SK-N-SH treated with all-trans-retinoic acid at 6 μM for 48 hours (cell line): ENCODE results near the gene COPS9.

Experiments
- BACH2 ChIP-seq: fragments of 250-450 bp; sonication (Bioruptor Pico); IDR thresholded peaks from 2 replicates; pipeline ENCODE4 v1.9.0; 2021; ENCODE audit warnings: mild to moderate bottlenecking, borderline replicate concordance
- CSDC2 ChIP-seq: fragments of 250-450 bp; sonication (Bioruptor Pico); IDR thresholded peaks from 2 replicates; pipeline ENCODE4 v1.5.0; 2020; ENCODE audit warnings: mild to moderate bottlenecking, moderate library complexity
- PPARA ChIP-seq: fragments of 250-450 bp; sonication (Bioruptor Pico); IDR thresholded peaks from 2 replicates; pipeline ENCODE4 v1.5.0; 2020; ENCODE audit warnings: mild to moderate bottlenecking, borderline replicate concordance
- RARB ChIP-seq: fragments of 250-450 bp; sonication (Bioruptor Pico); IDR thresholded peaks from 2 replicates; pipeline ENCODE4 v1.8.0; 2021; ENCODE audit warnings: mild to moderate bottlenecking, moderate library complexity
- TCF4 ChIP-seq: fragments of 250-450 bp; sonication (Bioruptor Pico); IDR thresholded peaks from 2 replicates; pipeline ENCODE4 v1.8.0; 2021; ENCODE audit warnings: mild to moderate bottlenecking, moderate library complexity, borderline replicate concordance
- TOX ChIP-seq: fragments of 250-450 bp; sonication (Bioruptor Pico); IDR thresholded peaks from 2 replicates; pipeline ENCODE4 v1.8.0; 2021; ENCODE audit warnings: mild to moderate bottlenecking, moderate library complexity, borderline replicate concordance
- ZFP30 ChIP-seq: fragments of 450-650 bp; formaldehyde crosslinking; IDR thresholded peaks from 2 replicates; pipeline ENCODE4 v1.5.0; 2022; ENCODE audit warnings: mild to moderate bottlenecking, moderate library complexity
- ZNF565 ChIP-seq: fragments of 450-650 bp; formaldehyde crosslinking; conservative IDR thresholded peaks from 2 replicates; pipeline ENCODE4 v1.5.0; 2020; ENCODE audit warnings: low read depth, mild to moderate bottlenecking, moderate library complexity
- ZNF70 ChIP-seq: fragments of 450-650 bp; formaldehyde crosslinking; IDR thresholded peaks from 2 replicates; pipeline ENCODE4 v1.5.0; 2020; ENCODE audit warnings: mild to moderate bottlenecking, moderate library complexity
- TF ChIP-seq, protein P1 (sequence below): fragments of 250-450 bp; sonication (Bioruptor Pico); IDR thresholded peaks from 2 replicates; pipeline ENCODE4 v1.8.0; 2020; ENCODE audit warnings: mild to moderate bottlenecking, moderate library complexity, borderline replicate concordance
- TF ChIP-seq, protein P2 (sequence below): fragments of 250-450 bp; sonication (Bioruptor Pico); IDR thresholded peaks from 2 replicates; pipeline ENCODE4 v1.5.1; 2021; ENCODE audit warnings: mild to moderate bottlenecking, moderate library complexity
- TF ChIP-seq, protein P3 (sequence below): fragments of 250-450 bp; sonication (Bioruptor Pico); IDR thresholded peaks from 2 replicates; pipeline ENCODE4 v1.5.1; 2020; ENCODE audit warnings: low read depth, mild to moderate bottlenecking, moderate library complexity
- TF ChIP-seq, protein P4 (sequence below): fragments of 250-450 bp; sonication (Bioruptor Pico); IDR thresholded peaks from 2 replicates; pipeline ENCODE4 v1.5.0; 2020; ENCODE audit warnings: mild to moderate bottlenecking, moderate library complexity

DNA sequence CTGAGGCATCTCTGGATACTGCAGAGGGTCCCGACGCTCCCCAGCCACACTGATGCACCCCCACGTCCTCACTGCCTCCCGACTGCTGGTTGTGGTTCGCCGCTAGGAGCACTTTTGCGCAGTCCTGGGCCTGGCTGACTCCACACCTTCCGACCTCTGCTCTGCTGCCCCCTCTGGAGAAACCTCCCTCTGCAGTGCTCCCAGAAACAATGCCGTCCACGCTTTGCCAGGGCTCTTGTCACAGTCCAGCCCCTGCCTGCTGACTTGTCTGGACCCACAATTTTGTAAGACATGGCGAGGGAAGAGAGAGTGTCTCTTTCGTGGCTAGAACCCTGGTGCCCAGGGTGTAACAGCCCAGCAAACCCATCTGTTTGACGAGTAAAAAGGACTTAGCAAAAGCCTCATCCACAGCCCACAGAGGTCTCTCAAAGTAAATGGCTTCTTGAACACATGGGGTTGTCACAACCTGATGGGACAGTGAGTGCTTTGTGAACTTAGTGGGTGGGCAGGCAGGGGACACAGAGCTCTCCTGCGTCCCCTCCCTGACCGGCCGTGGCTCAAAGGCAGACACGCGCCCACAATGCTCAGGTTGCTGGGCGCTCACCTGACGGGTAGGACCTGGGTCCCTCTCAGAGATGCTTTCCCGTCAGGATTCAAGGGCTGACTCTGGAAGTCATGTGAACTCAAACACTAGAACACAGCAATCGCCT is 4.0 kb downstream of the COPS9 start:
- TF ChIP-seq BACH2 (CRISPR knock-in tag) (no peak), CSDC2 (CRISPR knock-in tag) (no peak), ZNF70 (CRISPR knock-in tag) (no peak), TCF4 (no peak), RARB (no peak), ZFP30 (CRISPR knock-in tag) (no peak), TOX (CRISPR knock-in tag) (no peak), PPARA (CRISPR knock-in tag) (no peak), ZNF565 (CRISPR knock-in tag) (no peak)
- TF ChIP-seq, protein P1, sequence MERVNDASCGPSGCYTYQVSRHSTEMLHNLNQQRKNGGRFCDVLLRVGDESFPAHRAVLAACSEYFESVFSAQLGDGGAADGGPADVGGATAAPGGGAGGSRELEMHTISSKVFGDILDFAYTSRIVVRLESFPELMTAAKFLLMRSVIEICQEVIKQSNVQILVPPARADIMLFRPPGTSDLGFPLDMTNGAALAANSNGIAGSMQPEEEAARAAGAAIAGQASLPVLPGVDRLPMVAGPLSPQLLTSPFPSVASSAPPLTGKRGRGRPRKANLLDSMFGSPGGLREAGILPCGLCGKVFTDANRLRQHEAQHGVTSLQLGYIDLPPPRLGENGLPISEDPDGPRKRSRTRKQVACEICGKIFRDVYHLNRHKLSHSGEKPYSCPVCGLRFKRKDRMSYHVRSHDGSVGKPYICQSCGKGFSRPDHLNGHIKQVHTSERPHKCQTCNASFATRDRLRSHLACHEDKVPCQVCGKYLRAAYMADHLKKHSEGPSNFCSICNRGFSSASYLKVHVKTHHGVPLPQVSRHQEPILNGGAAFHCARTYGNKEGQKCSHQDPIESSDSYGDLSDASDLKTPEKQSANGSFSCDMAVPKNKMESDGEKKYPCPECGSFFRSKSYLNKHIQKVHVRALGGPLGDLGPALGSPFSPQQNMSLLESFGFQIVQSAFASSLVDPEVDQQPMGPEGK: no peak
- TF ChIP-seq, protein P2, sequence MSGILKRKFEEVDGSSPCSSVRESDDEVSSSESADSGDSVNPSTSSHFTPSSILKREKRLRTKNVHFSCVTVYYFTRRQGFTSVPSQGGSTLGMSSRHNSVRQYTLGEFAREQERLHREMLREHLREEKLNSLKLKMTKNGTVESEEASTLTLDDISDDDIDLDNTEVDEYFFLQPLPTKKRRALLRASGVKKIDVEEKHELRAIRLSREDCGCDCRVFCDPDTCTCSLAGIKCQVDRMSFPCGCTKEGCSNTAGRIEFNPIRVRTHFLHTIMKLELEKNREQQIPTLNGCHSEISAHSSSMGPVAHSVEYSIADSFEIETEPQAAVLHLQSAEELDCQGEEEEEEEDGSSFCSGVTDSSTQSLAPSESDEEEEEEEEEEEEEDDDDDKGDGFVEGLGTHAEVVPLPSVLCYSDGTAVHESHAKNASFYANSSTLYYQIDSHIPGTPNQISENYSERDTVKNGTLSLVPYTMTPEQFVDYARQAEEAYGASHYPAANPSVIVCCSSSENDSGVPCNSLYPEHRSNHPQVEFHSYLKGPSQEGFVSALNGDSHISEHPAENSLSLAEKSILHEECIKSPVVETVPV (CRISPR knock-in tag): no peak
- TF ChIP-seq, protein P3, sequence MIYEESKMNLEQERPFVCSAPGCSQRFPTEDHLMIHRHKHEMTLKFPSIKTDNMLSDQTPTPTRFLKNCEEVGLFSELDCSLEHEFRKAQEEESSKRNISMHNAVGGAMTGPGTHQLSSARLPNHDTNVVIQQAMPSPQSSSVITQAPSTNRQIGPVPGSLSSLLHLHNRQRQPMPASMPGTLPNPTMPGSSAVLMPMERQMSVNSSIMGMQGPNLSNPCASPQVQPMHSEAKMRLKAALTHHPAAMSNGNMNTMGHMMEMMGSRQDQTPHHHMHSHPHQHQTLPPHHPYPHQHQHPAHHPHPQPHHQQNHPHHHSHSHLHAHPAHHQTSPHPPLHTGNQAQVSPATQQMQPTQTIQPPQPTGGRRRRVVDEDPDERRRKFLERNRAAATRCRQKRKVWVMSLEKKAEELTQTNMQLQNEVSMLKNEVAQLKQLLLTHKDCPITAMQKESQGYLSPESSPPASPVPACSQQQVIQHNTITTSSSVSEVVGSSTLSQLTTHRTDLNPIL (CRISPR knock-in tag): no peak
- TF ChIP-seq, protein P4, sequence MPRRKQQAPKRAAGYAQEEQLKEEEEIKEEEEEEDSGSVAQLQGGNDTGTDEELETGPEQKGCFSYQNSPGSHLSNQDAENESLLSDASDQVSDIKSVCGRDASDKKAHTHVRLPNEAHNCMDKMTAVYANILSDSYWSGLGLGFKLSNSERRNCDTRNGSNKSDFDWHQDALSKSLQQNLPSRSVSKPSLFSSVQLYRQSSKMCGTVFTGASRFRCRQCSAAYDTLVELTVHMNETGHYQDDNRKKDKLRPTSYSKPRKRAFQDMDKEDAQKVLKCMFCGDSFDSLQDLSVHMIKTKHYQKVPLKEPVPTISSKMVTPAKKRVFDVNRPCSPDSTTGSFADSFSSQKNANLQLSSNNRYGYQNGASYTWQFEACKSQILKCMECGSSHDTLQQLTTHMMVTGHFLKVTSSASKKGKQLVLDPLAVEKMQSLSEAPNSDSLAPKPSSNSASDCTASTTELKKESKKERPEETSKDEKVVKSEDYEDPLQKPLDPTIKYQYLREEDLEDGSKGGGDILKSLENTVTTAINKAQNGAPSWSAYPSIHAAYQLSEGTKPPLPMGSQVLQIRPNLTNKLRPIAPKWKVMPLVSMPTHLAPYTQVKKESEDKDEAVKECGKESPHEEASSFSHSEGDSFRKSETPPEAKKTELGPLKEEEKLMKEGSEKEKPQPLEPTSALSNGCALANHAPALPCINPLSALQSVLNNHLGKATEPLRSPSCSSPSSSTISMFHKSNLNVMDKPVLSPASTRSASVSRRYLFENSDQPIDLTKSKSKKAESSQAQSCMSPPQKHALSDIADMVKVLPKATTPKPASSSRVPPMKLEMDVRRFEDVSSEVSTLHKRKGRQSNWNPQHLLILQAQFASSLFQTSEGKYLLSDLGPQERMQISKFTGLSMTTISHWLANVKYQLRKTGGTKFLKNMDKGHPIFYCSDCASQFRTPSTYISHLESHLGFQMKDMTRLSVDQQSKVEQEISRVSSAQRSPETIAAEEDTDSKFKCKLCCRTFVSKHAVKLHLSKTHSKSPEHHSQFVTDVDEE (CRISPR knock-in tag): no peak
